ENCODE measurements around the gene ROBO1.

GRCh38 chr3:79773291-79773690 lies 5.5 kb upstream of the ROBO1 start:
- no peak for TF ChIP-seq CTCF (conservative IDR thresholded peaks at IDR 0.05; ENCODE audit: low read depth, low read length)
- no peak for TF ChIP-seq EZH2 (IDR thresholded peaks at IDR 0.05; ENCODE audit: borderline replicate concordance, low read depth, low read length, poor library complexity, severe bottlenecking)

All from A673 (cell line).